ENCODE data around the gene C11orf52.
"Not testable (repeated sequence)": the region's sequence is repeated elsewhere in the genome, so short reads cannot be mapped to it uniquely, and the experiment has no call there.

The C11orf52 gene

DNA sequence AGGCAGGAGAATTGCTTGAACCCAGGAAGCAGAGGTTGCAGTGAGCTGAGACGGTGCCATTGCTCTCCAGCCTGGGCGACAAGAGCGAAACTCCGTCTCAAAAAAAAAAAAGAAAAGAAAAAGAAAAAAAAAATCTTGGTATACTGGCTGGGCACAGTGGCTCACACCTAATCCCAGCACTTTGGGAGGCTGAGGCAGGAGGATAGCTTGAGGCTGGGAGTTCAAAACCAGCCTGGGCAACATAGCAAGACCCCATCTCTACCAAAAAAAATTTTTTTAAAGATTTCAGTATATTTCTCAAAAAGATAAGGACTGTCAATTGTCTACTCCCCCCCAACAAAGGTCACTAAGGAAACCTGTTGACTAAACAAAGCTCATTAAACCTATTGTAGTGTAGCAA lies 33.7 kb upstream of the C11orf52 start:
- H3K4me1 ChIP-seq (ENCODE audit: control insufficient read depth, insufficient read depth, low read length); H3K27ac ChIP-seq (ENCODE audit: low read length); H3K4me3 ChIP-seq (ENCODE audit: low read length); H3K9me3 ChIP-seq (ENCODE audit: control insufficient read depth, insufficient read depth, low read length); H3K27me3 ChIP-seq (ENCODE audit: control insufficient read depth, insufficient read depth, low read length); DNase-seq (ENCODE audit: low read depth, low spot score); H3K36me3 ChIP-seq (ENCODE audit: control insufficient read depth, insufficient read depth, low read length): not testable (repeated sequence)
- WGBS (ENCODE audit: insufficient coverage, insufficient read length) = no CpG with 5 or more reads among the region's 4 CpGs

DNA sequence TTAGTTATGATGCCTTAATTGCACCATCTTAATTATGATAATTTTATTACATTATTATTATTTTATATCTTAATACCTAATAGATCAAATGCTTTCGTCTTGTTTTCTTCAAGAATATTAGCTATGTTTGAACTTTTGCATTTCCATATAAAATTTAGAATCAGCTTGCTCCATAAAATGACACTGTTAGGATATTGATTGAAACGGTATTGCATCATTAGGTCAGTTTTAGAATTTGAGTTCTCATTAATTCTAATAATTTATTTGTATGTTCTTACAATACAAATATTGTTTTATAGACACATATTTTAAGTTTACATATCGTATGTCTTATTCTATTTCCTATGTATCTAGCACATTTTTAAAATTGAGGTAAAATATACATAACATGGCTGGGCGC lies 32.7 kb upstream of the C11orf52 start:
- no peaks in the 10 kb centered on the region for H3K9me3 ChIP-seq (ENCODE audit: control insufficient read depth, insufficient read depth, low read length)
- no peak overlapping the region for H3K4me3 ChIP-seq (ENCODE audit: low read length)
- no peak overlapping the region for H3K27ac ChIP-seq (ENCODE audit: low read length)
- no peaks in the 10 kb centered on the region for H3K4me1 ChIP-seq (ENCODE audit: control insufficient read depth, insufficient read depth, low read length)
- no peaks in the 10 kb centered on the region for H3K27me3 ChIP-seq (ENCODE audit: control insufficient read depth, insufficient read depth, low read length)
- no CpG with 5 or more reads among the region's 4 CpGs for WGBS (ENCODE audit: insufficient coverage, insufficient read length)
- no peak for DNase-seq (ENCODE audit: low read depth, low spot score)
- H3K36me3 ChIP-seq (ENCODE audit: control insufficient read depth, insufficient read depth, low read length) = no peaks in the 10 kb centered on the region

DNA sequence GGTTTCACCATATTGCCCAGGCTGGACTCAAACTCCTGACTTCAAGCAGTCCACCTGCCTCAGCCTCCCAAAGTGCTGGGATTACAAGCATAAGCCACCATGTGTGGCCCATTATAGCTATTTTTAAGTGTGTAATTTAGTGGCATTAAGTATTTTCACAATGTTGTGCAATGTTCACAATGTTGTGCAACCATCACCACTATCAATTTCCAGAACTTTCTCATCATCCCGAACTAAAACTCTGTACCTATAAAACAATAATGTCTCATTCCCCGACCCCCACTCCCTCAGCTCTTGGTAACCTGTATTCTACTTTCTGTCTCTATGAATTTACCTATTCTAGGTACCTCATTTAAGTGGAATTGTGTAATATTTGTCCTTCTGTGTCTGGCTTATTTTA lies 31.9 kb upstream of the C11orf52 start:
- H3K4me3 ChIP-seq (ENCODE audit: low read length) = no peak overlapping the region
- no peaks in the 10 kb centered on the region for H3K27me3 ChIP-seq (ENCODE audit: control insufficient read depth, insufficient read depth, low read length)
- no peaks in the 10 kb centered on the region for H3K36me3 ChIP-seq (ENCODE audit: control insufficient read depth, insufficient read depth, low read length)
- DNase-seq (ENCODE audit: low read depth, low spot score) = no peak
- no CpG with 5 or more reads among the region's 2 CpGs for WGBS (ENCODE audit: insufficient coverage, insufficient read length)
- no peaks in the 10 kb centered on the region for H3K9me3 ChIP-seq (ENCODE audit: control insufficient read depth, insufficient read depth, low read length)
- no peaks in the 10 kb centered on the region for H3K4me1 ChIP-seq (ENCODE audit: control insufficient read depth, insufficient read depth, low read length)
- no peak overlapping the region for H3K27ac ChIP-seq (ENCODE audit: low read length)

DNA sequence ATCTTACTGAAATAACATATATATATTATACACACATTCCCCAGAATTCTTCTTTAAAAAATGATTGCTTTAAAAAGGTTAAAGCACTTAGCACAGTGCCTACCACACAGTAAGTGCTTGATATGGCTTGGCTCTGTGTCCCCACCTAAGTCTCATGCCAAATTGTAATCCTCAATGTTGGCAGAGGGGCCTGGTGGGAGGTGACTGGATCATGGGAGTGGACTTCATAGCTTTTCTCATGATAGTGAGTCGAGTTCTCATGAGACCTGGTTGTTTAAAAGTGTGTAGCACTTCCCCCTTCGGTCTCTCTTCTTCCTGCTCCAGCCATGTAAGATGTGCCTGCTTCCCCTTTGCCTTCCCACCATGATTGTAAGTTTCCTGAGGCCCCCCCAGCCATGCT lies 13.3 kb upstream of the C11orf52 start:
- WGBS (ENCODE audit: insufficient coverage, insufficient read length) = no CpG with 5 or more reads among the region's 2 CpGs
- no peak for DNase-seq (ENCODE audit: low read depth, low spot score)
- no peaks in the 10 kb centered on the region for H3K27me3 ChIP-seq (ENCODE audit: control insufficient read depth, insufficient read depth, low read length)
- no peak overlapping the region for H3K4me3 ChIP-seq (ENCODE audit: low read length)
- H3K36me3 ChIP-seq (ENCODE audit: control insufficient read depth, insufficient read depth, low read length) = no peaks in the 10 kb centered on the region
- H3K4me1 ChIP-seq (ENCODE audit: control insufficient read depth, insufficient read depth, low read length) = no peaks in the 10 kb centered on the region
- no peak overlapping the region for H3K27ac ChIP-seq (ENCODE audit: low read length)
- H3K9me3 ChIP-seq (ENCODE audit: control insufficient read depth, insufficient read depth, low read length) = no peaks in the 10 kb centered on the region

DNA sequence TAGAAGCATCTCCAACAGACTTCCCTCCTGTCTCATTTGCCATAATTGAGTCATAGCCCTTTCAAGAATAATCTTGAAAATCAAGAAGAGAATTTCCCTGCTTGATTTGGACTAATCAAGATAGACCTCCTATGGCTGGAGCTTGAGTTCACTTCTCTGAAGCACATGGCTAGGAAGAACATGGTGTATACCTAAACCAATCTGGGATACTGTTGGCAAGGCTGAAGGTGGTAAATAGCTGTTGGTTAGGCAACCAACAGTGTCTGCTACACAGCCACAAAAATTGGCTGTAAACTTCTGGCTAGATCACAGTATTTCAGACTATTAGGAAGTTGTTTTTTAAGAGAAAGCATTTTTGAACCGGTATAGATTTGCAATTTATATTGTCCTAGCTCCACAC lies 12.0 kb upstream of the C11orf52 start:
- Histone ChIP-seq H3K27me3 (ENCODE audit: control insufficient read depth, insufficient read depth, low read length) (no peaks in the 10 kb centered on the region), H3K4me1 (ENCODE audit: control insufficient read depth, insufficient read depth, low read length) (no peaks in the 10 kb centered on the region), H3K4me3 (ENCODE audit: low read length) (no peak overlapping the region), H3K9me3 (ENCODE audit: control insufficient read depth, insufficient read depth, low read length) (no peaks in the 10 kb centered on the region), H3K36me3 (ENCODE audit: control insufficient read depth, insufficient read depth, low read length) (no peaks in the 10 kb centered on the region), H3K27ac (ENCODE audit: low read length) (no peak overlapping the region)
- no peak for DNase-seq (ENCODE audit: low read depth, low spot score)
- WGBS (ENCODE audit: insufficient coverage, insufficient read length) = no CpG with 5 or more reads among the region's 1 CpG

DNA sequence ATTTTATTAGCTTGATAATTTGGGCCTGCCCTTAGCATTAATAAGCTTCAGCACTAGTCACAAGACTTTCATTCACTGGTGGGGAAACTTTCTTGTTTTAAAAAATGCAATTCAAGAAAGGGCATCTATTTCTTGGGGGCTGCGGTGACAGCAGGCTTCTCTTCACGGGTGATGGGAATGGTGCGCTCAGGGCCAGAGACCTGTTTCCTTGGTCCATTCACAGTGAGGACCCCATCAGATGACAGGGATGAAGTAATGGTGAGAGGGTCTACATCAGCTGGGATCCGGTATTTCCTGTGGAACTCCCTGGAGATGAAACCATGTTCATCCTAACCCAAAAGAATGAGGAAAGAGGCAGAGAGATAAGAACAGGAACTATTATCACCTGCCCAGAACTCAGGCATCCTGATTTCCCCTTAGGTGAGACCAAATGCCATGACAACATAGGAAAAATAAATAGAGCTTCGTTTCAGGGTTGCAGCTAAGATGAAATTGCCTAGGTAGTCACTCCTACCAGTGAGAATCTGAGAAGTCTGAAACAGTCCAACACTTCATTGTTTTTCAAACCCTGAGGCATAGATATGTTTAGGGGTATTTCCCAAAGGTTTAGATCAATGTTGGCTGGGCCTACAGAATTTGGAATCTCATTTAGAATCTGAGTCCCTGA lies 9.9 kb upstream of the C11orf52 start:
- no peak overlapping the region for H3K27ac ChIP-seq (ENCODE audit: low read length)
- no peaks in the 10 kb centered on the region for H3K9me3 ChIP-seq (ENCODE audit: control insufficient read depth, insufficient read depth, low read length)
- no CpG with 5 or more reads among the region's 5 CpGs for WGBS (ENCODE audit: insufficient coverage, insufficient read length)
- no peak overlapping the region for H3K4me3 ChIP-seq (ENCODE audit: low read length)
- H3K36me3 ChIP-seq (ENCODE audit: control insufficient read depth, insufficient read depth, low read length) = no peaks in the 10 kb centered on the region
- DNase-seq (ENCODE audit: low read depth, low spot score) = no peak
- peaks cover 8% of the 10 kb centered on the region for H3K4me1 ChIP-seq (ENCODE audit: control insufficient read depth, insufficient read depth, low read length)
- H3K27me3 ChIP-seq (ENCODE audit: control insufficient read depth, insufficient read depth, low read length) = no peaks in the 10 kb centered on the region

DNA sequence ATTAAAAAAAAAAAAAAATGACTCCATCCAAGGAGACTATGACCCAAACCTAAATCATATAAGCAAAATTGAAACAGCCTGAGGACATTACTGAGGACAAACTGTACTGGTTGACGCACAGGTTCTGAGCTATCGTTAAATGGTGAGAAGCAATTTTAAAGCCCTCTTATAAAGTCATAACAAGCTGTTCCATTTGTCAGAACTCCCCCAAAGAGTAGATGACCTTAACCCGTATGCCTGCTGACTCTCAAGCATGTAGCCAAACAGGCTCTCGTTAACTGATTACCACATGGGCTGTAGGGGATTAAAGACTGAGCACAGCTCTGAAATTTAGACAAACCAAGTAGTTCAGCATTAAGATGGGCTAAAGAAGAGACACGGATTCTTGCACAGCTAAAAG lies 9.3 kb upstream of the C11orf52 start:
- H3K9me3 ChIP-seq (ENCODE audit: control insufficient read depth, insufficient read depth, low read length) = no peaks in the 10 kb centered on the region
- H3K36me3 ChIP-seq (ENCODE audit: control insufficient read depth, insufficient read depth, low read length) = no peaks in the 10 kb centered on the region
- no peak for DNase-seq (ENCODE audit: low read depth, low spot score)
- H3K27ac ChIP-seq (ENCODE audit: low read length) = no peak overlapping the region
- H3K27me3 ChIP-seq (ENCODE audit: control insufficient read depth, insufficient read depth, low read length) = no peaks in the 10 kb centered on the region
- no peak overlapping the region for H3K4me3 ChIP-seq (ENCODE audit: low read length)
- WGBS (ENCODE audit: insufficient coverage, insufficient read length) = no CpG with 5 or more reads among the region's 5 CpGs
- peaks cover 8% of the 10 kb centered on the region for H3K4me1 ChIP-seq (ENCODE audit: control insufficient read depth, insufficient read depth, low read length)

DNA sequence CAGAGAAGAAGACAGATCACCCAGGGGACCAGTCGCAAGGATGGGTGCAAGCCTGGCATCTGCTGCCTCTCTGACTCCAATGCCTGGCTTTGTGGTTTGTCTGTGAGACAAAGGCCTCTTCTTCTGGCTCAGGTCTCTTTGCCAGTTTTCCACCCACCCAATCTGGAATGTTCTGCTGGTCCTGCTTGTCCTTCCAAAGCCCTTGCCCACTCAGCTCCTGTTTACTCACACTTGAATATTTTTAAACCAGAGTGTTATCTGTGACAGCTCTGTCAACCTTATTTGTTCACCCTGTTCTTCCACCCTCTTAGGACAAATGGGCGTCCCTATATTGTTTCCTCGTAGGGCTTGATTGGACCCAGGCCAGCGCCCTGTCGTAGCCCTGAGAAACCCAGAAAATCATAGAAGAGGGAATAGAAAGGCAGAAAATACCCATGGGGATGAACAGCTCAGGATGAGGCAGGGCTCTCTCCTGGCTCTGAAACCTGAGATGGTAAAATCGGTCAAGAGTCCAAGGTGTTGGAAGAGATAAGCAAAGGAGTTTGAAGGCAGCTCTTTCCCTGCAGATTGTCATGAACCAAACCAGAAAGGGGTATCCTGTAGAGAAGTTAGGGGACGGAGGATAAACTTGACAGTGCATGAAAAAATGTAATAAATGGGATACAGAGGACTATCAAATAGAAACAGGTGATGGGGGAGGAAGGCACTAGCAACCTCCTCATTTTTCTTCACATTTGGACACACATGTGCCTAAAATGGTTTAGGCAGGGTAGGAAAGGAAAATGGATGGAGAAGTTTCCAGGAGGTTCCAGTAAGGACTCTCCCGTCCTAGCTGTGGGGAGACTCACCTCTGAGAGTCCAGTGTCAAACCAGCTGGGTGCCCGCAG lies 7.8 kb upstream of the C11orf52 start:
- no CpG with 5 or more reads among the region's 9 CpGs for WGBS (ENCODE audit: insufficient coverage, insufficient read length)
- H3K27me3 ChIP-seq (ENCODE audit: control insufficient read depth, insufficient read depth, low read length) = no peaks in the 10 kb centered on the region
- no peak for DNase-seq (ENCODE audit: low read depth, low spot score)
- H3K4me1 ChIP-seq (ENCODE audit: control insufficient read depth, insufficient read depth, low read length) = peaks cover 8% of the 10 kb centered on the region
- H3K9me3 ChIP-seq (ENCODE audit: control insufficient read depth, insufficient read depth, low read length) = no peaks in the 10 kb centered on the region
- H3K36me3 ChIP-seq (ENCODE audit: control insufficient read depth, insufficient read depth, low read length) = no peaks in the 10 kb centered on the region
- no peak overlapping the region for H3K4me3 ChIP-seq (ENCODE audit: low read length)
- no peak overlapping the region for H3K27ac ChIP-seq (ENCODE audit: low read length)

DNA sequence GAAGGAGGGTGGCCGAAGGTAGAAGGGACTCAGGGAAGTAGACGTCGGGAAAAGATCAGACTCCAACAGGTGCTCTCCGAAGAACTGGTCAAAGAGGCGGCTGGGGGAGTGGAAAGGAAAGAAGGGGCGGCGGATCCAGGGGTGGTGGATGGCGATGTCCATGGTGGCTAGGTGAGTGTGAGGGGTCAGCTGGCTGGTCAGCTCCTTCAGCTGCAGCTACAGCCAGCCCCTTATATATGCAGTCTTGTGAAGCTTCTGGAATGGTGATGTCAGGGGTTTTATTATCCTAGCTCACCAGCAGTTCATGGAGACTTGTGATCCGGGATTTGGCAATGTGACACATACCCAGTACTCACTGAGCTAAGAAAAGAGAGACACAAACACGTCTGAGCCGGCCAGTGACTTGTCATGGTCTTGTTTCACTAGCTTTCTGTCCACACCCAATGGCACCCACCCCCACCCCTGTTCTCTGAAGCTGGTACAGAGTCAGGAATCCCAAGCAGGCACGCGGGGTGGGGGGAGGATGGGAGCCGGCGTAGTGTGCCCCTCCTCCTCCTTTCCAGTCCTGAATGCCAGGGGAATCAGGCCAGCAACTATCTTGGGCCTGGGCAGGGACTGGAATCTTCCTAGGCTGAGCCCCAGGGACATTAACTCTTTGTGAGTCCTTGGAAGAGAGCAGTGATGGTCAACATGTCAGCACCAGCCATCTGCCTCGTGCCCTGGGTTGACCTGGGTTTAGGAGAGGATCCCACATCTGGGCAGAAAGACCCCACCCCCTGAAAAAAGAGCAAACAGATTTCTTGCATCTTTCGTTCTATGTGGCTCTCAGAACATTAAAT lies 6.9 kb upstream of the C11orf52 start, which contains the start of gene CRYAB:
CRYAB (minus strand) TSS at position 208 of the 839 bp plus-strand sequence; CDS start at position 162, 46 bp downstream.
- Histone ChIP-seq H3K36me3 (ENCODE audit: control insufficient read depth, insufficient read depth, low read length) (no peaks in the 10 kb centered on the region), H3K4me1 (ENCODE audit: control insufficient read depth, insufficient read depth, low read length) (peaks cover 8% of the 10 kb centered on the region), H3K27me3 (ENCODE audit: control insufficient read depth, insufficient read depth, low read length) (no peaks in the 10 kb centered on the region), H3K9me3 (ENCODE audit: control insufficient read depth, insufficient read depth, low read length) (no peaks in the 10 kb centered on the region), H3K27ac (ENCODE audit: low read length) (no peak within 1 kb of the TSS), H3K4me3 (ENCODE audit: low read length) (no peak within 1 kb of the TSS)
- DNase-seq (ENCODE audit: low read depth, low spot score) = no peak
- WGBS (ENCODE audit: insufficient coverage, insufficient read length) = no CpG with 5 or more reads among the region's 17 CpGs

DNA sequence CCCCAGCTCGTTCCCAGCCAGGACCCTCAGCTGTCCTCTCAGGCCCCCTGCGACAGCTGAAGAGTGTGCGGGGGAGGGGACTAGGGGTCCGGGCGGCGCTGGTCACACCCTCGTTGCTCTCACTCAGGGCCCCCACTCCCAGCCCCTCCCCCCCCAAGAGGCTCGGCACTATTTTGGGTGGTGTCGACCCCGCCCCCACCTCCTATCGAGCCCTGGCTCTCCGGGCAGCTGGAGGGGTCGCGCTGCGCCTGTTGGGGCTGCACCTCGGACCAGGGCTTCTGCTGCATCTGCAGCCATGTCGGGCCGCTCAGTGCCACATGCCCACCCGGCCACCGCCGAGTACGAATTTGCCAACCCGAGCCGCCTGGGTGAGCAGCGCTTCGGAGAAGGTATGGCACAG lies 6.2 kb upstream of the C11orf52 start, which contains the start of gene HSPB2:
HSPB2 (plus strand) TSS at position 200 of the 400 bp plus-strand sequence; CDS start at position 296, 96 bp downstream.
- no peak within 1 kb of the TSS for H3K27ac ChIP-seq (ENCODE audit: low read length)
- no peaks in the 10 kb centered on the region for H3K36me3 ChIP-seq (ENCODE audit: control insufficient read depth, insufficient read depth, low read length)

More for the DNA sequence above, 6.2 kb upstream of the C11orf52 start, which contains the start of gene HSPB2:
- DNase-seq (ENCODE audit: low read depth, low spot score) = no peak
- Histone ChIP-seq H3K27me3 (ENCODE audit: control insufficient read depth, insufficient read depth, low read length) (no peaks in the 10 kb centered on the region), H3K4me3 (ENCODE audit: low read length) (no peak within 1 kb of the TSS), H3K9me3 (ENCODE audit: control insufficient read depth, insufficient read depth, low read length) (no peaks in the 10 kb centered on the region), H3K4me1 (ENCODE audit: control insufficient read depth, insufficient read depth, low read length) (peaks cover 8% of the 10 kb centered on the region)
- no CpG with 5 or more reads among the region's 26 CpGs for WGBS (ENCODE audit: insufficient coverage, insufficient read length)
